Stomach (tissue), 9 donors: ENCODE measurements around the gene PARVB. TPM values are rescaled to one million over a fixed set of nuclear protein-coding genes. Genes with fewer than 3 reads are reported as not detected.

ENCODE experiments used
- DNase-seq, 2 donors: peaks; one replicate each; pipeline versions ENCODE4 v3.0.0 to v3.0.0-alpha.2; 2013 to 2019
- H3K27ac ChIP-seq, 5 donors: fragments of 200-600 bp in 4 of 5; sonication (generic) in 4 of 5; one replicate each; pipeline ENCODE4 v1.5.1; 2013 to 2019; ENCODE audit warnings: mild to moderate bottlenecking in 1 of 5, moderate library complexity in 1 of 5
- H3K27me3 ChIP-seq, 3 donors: fragments of 200-600 bp; sonication (generic); one replicate each; pipeline ENCODE4 v1.5.1; 2017 to 2019; ENCODE audit warnings: mixed run types in 1 of 3
- H3K36me3 ChIP-seq, 4 donors: fragments of 200-600 bp; sonication (generic); 1 replicate in 3 of 4; 2 replicates in 1 of 4; pipeline ENCODE4 v1.5.1; 2016 to 2019
- H3K4me1 ChIP-seq, 4 donors: fragments of 200-600 bp; sonication (generic); one replicate each; pipeline ENCODE4 v1.5.1; 2016 to 2019
- H3K4me3 ChIP-seq, 4 donors: fragments of 200-600 bp; sonication (generic) in 3 of 4; one replicate each; pipeline ENCODE4 v1.5.1; 2016 to 2019; ENCODE audit warnings: mild to moderate bottlenecking in 1 of 4
- H3K9me3 ChIP-seq, 4 donors: fragments of 200-600 bp; sonication (generic); one replicate each; pipeline ENCODE4 v1.5.1; 2016 to 2019
- EP300 ChIP-seq: sonication (generic); formaldehyde crosslinking; IDR thresholded peaks from one replicate; pipeline ENCODE4 v1.6.1; 2017; ENCODE audit warnings: antibody characterized with exemption
- POLR2A ChIP-seq, 4 donors: fragments of 450-650 bp; IDR thresholded peaks; one replicate each; pipeline ENCODE4 v1.6.1; 2016; ENCODE audit warnings: antibody characterized with exemption in 4 of 4, control low read depth in 2 of 4, mild to moderate bottlenecking in 1 of 4, moderate library complexity in 1 of 4
- POLR2AphosphoS5 ChIP-seq, 3 donors: sonication (generic); formaldehyde crosslinking; IDR thresholded peaks; one replicate each; pipeline ENCODE4 v1.6.1; 2016; ENCODE audit warnings: antibody characterized with exemption in 3 of 3
- WGBS, 5 donors: extraction: QIAGEN DNeasy Blood & Tissue Kit in 3 of 5; methylation state at CpG; one replicate each; pipeline versions ENCODE4 v1.1.5 to v1.1.7; 2013 to 2018; 5-methylcytosine and 5-hydroxymethylcytosine counted together
- intact Hi-C: fragments of 100-400 bp; cut with DNase I; formaldehyde crosslinking; loops from one replicate; pipeline ENCODE4 v1.15.1; 2023; ENCODE audit warnings: low total_unique reads
- polyA plus RNA-seq, 3 donors: library from polyadenylated mRNA; stranded (reverse); fragments of 200-250 nt; gene quantifications; one replicate each; pipeline ENCODE4 v1.2.3, GENCODE V29; 2013
- total RNA-seq, 5 donors: library from RNA; depleted of rRNA; stranded (reverse); fragments of >200 nt; gene quantifications; one replicate each; pipeline versions ENCODE4 v1.1.0 to v1.2.3, GENCODE V29; 2014 to 2016
- TF ChIP-seq, protein P1 (sequence below), 7 experiments: fragments of 450-650 bp in 4 of 7; fragments of 200-600 bp in 3 of 7; sonication (generic) in 3 of 7; IDR thresholded peaks; one replicate each; pipeline ENCODE4 v1.5.1; 2016 to 2019; ENCODE audit warnings: antibody characterized with exemption in 7 of 7, control low read depth in 2 of 7, mild to moderate bottlenecking in 1 of 7
- donor health status: healthy with polysubstance abuse.
- donor health status: Bipolar disorder and iron deficiency.
- donor health status: healthy.

Gene PARVB
- total and polyA plus RNA-seq, 8 donors: 2.9 to 143 (median 19.1) TPM

DNA sequence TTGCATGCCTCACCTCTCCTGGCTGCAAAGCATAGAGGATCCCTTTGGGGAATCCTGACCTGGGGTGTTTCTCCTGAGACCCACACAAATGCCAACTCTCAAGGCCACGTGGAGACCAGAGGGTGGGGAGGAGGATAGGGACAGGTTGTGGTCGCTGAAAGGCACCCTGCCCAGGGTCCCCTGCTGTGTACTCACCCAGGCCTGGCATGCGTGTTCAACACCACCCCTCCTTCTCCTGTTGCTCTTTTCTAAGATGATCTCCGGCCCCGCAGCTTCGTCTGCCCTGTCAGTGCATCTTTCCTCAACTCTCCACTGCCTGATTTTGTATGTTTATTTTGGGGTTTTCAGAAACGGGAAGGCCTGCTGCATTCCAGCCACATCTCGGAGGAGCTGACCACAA is 112.0 kb downstream of the PARVB start:
- intact Hi-C loops: no loop called here
- peaks cover 0 to 5% (median 0%) of the 10 kb centered on the region in 4 donors for H3K4me1 ChIP-seq
- no peak for DNase-seq
- peaks cover 18 to 86% (median 72%) of the 10 kb centered on the region in 4 donors for H3K36me3 ChIP-seq
- no peaks in the 10 kb centered on the region for H3K27me3 ChIP-seq
- H3K9me3 ChIP-seq: peaks cover 0 to 23% (median 19%) of the 10 kb centered on the region in 4 donors
- 91 to 98% (median 93%) methylated on average over 8 of the region's 8 CpGs for WGBS, 5 donors
- TF ChIP-seq POLR2A (IDR thresholded peaks at IDR 0.05): no peak
- TF ChIP-seq EP300: no peak
- TF ChIP-seq, protein P1, sequence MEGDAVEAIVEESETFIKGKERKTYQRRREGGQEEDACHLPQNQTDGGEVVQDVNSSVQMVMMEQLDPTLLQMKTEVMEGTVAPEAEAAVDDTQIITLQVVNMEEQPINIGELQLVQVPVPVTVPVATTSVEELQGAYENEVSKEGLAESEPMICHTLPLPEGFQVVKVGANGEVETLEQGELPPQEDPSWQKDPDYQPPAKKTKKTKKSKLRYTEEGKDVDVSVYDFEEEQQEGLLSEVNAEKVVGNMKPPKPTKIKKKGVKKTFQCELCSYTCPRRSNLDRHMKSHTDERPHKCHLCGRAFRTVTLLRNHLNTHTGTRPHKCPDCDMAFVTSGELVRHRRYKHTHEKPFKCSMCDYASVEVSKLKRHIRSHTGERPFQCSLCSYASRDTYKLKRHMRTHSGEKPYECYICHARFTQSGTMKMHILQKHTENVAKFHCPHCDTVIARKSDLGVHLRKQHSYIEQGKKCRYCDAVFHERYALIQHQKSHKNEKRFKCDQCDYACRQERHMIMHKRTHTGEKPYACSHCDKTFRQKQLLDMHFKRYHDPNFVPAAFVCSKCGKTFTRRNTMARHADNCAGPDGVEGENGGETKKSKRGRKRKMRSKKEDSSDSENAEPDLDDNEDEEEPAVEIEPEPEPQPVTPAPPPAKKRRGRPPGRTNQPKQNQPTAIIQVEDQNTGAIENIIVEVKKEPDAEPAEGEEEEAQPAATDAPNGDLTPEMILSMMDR (IDR thresholded peaks at IDR 0.05): no peak
- no peak for TF ChIP-seq POLR2AphosphoS5 (IDR thresholded peaks at IDR 0.05)
- no peak overlapping the region for H3K4me3 ChIP-seq
- no peak overlapping the region for H3K27ac ChIP-seq

DNA sequence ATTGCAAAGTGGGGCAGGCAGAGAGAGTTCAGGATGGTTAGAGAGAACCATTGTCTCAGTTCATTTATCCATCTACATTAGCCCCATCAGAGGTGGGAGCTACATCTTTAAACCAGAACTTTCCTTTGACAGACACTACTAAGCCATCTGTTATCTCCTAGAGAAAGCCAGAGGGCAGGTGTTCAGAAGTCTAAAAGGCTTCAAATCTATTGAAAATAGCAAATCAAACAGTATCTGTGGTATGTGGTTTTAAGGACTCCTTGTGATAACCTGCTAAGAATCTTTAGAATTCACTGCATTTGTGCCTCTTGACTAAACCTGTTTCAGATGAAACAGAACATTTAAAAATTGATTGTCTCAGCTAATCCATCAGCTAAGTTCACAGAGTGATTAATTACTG is 112.7 kb downstream of the PARVB start:
- no peak overlapping the region for H3K27ac ChIP-seq
- no peaks in the 10 kb centered on the region for H3K27me3 ChIP-seq
- H3K4me1 ChIP-seq: peaks cover 0 to 5% (median 0%) of the 10 kb centered on the region in 4 donors
- H3K4me3 ChIP-seq: no peak overlapping the region
- TF ChIP-seq POLR2AphosphoS5 (IDR thresholded peaks at IDR 0.05) (no peak), POLR2A (IDR thresholded peaks at IDR 0.05) (no peak), EP300 (no peak)
- TF ChIP-seq, protein P1 (IDR thresholded peaks at IDR 0.05): no peak
- intact Hi-C loops: no loop called here
- DNase-seq: no peak
- peaks cover 18 to 79% (median 68%) of the 10 kb centered on the region in 4 donors for H3K36me3 ChIP-seq
- H3K9me3 ChIP-seq: peaks cover 0 to 23% (median 19%) of the 10 kb centered on the region in 4 donors

DNA sequence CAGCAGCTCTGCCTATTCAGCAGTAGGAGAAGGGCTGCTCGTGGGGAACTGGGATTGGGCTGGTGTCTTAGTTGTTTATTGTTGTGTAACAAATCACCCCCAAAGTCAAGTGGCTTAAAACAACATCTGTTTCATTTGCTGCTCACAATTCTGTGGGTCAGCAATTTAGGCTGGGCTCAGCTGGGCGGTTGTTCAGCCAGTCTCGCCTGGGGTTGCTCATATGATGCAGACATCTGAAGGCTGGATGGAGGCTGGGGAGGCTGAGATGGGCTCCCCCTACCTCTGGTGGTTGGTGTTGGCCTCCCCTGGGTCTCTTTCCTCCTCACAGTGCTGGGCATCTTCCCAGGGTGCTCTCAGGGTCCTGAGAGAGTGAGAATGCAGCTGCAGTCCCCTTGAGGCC is 113.3 kb downstream of the PARVB start:
- intact Hi-C loops: no loop called here
- WGBS, 5 donors: 90 to 100% (median 93%) methylated on average over 1 to 3 of the region's 3 CpGs
- peaks cover 18 to 73% (median 64%) of the 10 kb centered on the region in 4 donors for H3K36me3 ChIP-seq
- peaks cover 0 to 23% (median 19%) of the 10 kb centered on the region in 4 donors for H3K9me3 ChIP-seq
- no peaks in the 10 kb centered on the region for H3K27me3 ChIP-seq
- DNase-seq: no peak
- no peak overlapping the region for H3K27ac ChIP-seq
- H3K4me3 ChIP-seq: no peak overlapping the region
- TF ChIP-seq EP300 (no peak), POLR2A (IDR thresholded peaks at IDR 0.05) (no peak), POLR2AphosphoS5 (IDR thresholded peaks at IDR 0.05) (no peak)
- TF ChIP-seq, protein P1 (IDR thresholded peaks at IDR 0.05): no peak
- H3K4me1 ChIP-seq: peaks cover 0 to 6% (median 0%) of the 10 kb centered on the region in 4 donors

DNA sequence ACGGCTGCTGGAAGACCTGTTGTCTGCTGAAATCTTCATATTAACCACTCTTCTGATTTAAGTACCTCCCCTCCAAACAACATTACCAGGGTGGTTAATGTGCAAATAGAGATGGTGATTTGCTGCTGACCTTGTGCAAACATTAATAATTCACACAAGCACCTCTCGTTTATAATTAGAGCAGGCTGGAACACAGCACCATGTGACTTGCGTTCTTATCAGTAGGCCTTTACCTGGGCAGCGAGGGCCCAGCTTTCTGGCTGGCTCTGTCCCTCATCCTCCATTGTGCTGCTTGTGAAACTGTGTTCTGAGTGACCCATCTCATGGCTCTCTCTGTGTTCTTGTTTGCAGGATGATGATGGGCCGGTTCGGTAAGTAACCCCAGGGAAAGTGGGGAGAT is 115.7 kb downstream of the PARVB start:
- Histone ChIP-seq H3K4me3 (no peak overlapping the region), H3K4me1 (peaks cover 0 to 29% (median 9%) of the 10 kb centered on the region in 4 donors), H3K36me3 (peaks cover 10 to 50% (median 46%) of the 10 kb centered on the region in 4 donors), H3K9me3 (peaks cover 0 to 23% (median 19%) of the 10 kb centered on the region in 4 donors), H3K27ac (peak overlapping the region in 1 of 5 donors; percentile 40), H3K27me3 (no peaks in the 10 kb centered on the region)
- DNase-seq: peak in 1 of 2 donors; percentile 29
- 42 to 72% (median 58%) methylated on average over 6 of the region's 6 CpGs for WGBS, 5 donors
- intact Hi-C loops: no loop called here
- TF ChIP-seq POLR2AphosphoS5 (IDR thresholded peaks at IDR 0.05) (no peak), EP300 (no peak), POLR2A (IDR thresholded peaks at IDR 0.05) (no peak)
- TF ChIP-seq, protein P1 (IDR thresholded peaks at IDR 0.05): no peak
